DMS 273 treated with DMSO at 0.1 percent for 48 hours (cell line): Measurements from ENCODE around the gene PLA2G12B.
A peak's percentile ranks its signal among the peaks of the same experiment; 100 is the strongest.

Experiments used
- DNase-seq: peaks from one replicate; lab custom pipeline; 2025; lab: John Stamatoyannopoulos, UW

The PLA2G12B gene

DNA sequence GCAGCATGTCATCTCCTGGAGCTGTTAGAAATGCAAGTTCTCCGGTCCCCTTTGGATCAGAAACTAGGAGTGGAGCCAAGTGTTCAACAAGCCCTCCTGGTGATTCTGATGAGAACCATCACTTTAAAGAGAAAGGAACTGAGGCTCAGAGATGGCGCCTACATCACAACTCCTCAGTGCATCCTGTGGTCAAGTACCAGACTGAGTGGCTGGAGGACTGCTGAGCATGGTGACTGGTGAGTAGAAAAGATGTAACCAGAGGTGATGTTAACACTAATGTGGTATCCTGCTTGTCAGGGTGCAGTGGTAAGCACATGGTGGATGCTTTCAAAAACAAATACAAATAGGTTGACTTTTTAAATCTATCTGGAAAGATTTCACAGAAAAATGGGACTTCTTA, 64.5 kb downstream of the PLA2G12B start:
- no peak for DNase-seq

DNA sequence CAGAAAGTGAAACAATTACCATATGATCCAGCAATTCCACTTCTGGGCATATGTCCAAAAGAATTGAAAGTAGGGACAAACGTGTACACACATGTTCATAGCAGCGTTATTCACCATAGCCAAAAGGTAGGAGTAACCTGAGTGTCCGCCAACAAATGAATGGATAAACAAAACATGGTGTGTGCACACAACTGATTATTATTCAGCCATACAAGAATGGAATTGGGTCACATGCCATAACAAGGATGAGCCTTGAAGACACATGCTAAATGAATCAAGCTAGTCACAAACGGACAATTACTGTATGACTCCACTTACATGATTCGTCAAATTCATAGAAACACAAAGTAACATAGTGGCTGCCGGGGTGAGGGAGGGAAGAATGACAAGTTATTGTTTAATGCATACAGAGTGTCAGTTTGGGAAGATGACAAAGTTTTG, 65.2 kb downstream of the PLA2G12B start:
- peak; percentile 41 for DNase-seq

DNA sequence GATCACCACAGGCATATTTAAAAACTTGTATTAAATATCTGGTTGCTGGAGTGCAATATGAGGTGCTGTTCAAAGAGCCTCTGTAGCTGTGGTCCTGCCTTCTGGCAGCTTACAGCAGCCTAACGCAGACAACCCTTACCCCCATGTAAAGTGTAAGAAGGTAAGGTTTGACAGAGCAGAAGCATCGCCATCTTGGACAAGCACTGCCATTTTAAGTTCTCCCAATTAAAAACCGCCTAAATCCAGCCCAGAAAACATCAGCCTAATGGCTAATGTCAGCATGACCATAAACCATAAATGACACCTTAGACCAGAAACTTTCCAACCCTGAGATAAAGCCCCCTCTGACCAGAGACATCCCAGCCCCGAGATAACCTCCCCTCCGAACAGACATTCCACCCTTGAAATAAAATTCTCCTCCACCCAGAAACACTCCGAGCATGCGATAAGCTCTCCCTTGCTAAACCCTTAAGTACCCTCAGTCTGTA, 66.4 kb downstream of the PLA2G12B start:
- no peak for DNase-seq

DNA sequence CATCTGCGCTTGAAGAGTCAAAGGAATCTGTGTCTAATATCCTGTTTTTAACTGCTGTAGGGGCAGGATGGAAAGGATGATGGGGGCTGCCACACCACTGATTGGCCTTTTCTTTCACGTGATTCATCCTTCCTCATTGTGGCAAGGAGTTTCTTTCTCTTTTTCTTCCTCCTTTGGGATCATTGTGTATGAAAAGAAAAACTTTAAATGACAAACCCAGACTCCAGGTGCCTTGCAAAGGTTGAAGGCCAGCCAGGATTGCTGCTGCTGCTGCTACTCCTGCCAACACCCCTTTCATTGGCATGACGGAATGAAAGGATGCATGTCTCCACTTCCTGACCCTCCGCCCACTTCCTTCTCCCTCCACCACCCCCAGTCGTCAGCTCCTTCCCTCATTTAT, 67.6 kb downstream of the PLA2G12B start:
- DNase-seq: no peak

DNA sequence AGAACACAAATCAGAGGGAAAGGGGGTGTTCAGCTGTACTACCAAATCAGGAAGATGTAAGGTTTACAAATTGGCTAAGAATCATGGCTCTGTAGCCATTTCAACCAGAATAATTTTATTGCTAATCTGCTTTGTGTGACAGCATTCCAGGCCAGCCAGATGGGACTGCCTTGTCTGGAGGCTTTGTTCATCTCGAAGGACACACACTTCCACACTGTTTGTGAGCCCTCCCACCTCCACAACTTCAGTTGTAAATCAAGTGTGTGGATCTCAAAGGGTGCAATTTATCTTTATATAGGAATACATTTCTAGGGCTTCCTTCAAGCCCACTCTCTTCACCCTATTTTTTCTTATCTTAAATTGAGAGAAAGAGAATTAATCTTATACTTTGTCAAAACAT, 68.0 kb downstream of the PLA2G12B start:
- no peak for DNase-seq

DNA sequence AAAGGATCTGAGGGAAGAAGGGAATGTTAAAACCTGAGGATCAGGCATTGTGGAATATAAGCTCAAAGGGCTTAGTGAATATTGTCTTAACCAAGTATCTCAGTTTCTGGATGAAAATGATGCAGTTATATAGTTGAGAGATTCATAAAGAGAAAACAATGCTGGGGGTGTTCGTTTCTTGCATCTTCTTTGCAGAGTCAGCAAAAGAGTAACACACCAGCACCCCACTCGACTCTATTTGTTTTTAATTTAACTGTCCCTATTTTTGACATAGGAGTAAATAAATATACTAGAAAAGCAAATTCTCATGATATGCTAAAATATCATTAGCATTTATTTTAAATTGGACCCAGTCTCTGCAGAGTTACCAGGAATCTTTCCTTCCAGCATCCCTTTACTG, 68.7 kb downstream of the PLA2G12B start:
- DNase-seq: no peak
